Panc1 (cell line): ENCODE data around the gene ATP13A4.
"Not testable (repeated sequence)": the region's sequence is repeated elsewhere in the genome, so short reads cannot be mapped to it uniquely, and the experiment has no call there.

Source experiments
- POLR2AphosphoS5 ChIP-seq: IDR thresholded peaks from 2 replicates; pipeline ENCODE4 v1.6.1; 2012; ENCODE audit warnings: mild to moderate bottlenecking, low read depth, low read length, moderate library complexity
- SIN3A ChIP-seq: IDR thresholded peaks from 2 replicates; pipeline ENCODE4 v1.6.1; 2012; ENCODE audit warnings: low read depth, mild to moderate bottlenecking, low read length, moderate library complexity, borderline replicate concordance; ENCODE audit not compliant: insufficient read depth
- TF ChIP-seq, protein P1 (sequence below): fragments of 450-650 bp; IDR thresholded peaks from 2 replicates; pipeline ENCODE4 v1.5.1; 2017; ENCODE audit warnings: mild to moderate bottlenecking

GRCh38 chr3:193526085-193526484 lies 28.6 kb downstream of the ATP13A4 start:
- TF ChIP-seq SIN3A, POLR2AphosphoS5: not testable (repeated sequence)
- TF ChIP-seq, protein P1, sequence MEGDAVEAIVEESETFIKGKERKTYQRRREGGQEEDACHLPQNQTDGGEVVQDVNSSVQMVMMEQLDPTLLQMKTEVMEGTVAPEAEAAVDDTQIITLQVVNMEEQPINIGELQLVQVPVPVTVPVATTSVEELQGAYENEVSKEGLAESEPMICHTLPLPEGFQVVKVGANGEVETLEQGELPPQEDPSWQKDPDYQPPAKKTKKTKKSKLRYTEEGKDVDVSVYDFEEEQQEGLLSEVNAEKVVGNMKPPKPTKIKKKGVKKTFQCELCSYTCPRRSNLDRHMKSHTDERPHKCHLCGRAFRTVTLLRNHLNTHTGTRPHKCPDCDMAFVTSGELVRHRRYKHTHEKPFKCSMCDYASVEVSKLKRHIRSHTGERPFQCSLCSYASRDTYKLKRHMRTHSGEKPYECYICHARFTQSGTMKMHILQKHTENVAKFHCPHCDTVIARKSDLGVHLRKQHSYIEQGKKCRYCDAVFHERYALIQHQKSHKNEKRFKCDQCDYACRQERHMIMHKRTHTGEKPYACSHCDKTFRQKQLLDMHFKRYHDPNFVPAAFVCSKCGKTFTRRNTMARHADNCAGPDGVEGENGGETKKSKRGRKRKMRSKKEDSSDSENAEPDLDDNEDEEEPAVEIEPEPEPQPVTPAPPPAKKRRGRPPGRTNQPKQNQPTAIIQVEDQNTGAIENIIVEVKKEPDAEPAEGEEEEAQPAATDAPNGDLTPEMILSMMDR: not testable (repeated sequence)
